Measurements from ENCODE around the gene DOCK10. TPM values are rescaled to one million over a fixed set of nuclear protein-coding genes. Genes with fewer than 3 reads are reported as not detected.

Gene DOCK10
- total RNA-seq, 1 donor from 2014 or later: 9.8 TPM

GRCh38 chr2:224751996-224752698 is 290.1 kb downstream of the DOCK10 start:
- TF ChIP-seq POLR2A (IDR thresholded peaks at IDR 0.05): no peak
- no peak for TF ChIP-seq POLR2AphosphoS5 (IDR thresholded peaks at IDR 0.05; ENCODE audit: insufficient read depth in 1 of 2, low read depth in 1 of 2)
- no peak for TF ChIP-seq CTCF (IDR thresholded peaks at IDR 0.05)
- Histone ChIP-seq H3K4me3 (no peak overlapping the region), H3K27me3 (no peaks in the 10 kb centered on the region), H3K4me1 (peaks cover 8% of the 10 kb centered on the region), H3K36me3 (no peaks in the 10 kb centered on the region), H3K9me3 (no peaks in the 10 kb centered on the region), H3K27ac (no peak overlapping the region)
- DNase-seq (ENCODE audit: extremely low spot score in 2 of 2): no peak
- intact Hi-C loops (cut with DNase I): no loop called here

DNA sequence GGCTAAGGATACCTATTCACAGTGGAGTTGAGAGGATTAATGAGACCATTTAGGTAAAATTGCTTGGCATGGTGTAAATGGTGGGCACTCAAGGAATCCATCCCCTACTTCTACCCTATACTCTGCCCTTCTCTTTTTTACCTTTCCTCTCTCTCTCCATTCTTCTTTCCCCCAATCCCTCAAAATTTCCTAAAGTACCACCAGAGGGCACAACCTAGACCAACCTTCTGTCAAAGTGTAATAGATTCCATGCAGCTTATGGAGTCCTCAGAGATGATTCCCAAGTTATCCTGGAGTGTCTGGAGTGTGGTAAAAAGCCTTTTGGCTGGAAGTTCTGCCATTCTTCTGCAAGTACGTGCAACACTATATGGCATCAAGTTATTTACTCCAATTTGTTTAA is 293.1 kb downstream of the DOCK10 start:
- TF ChIP-seq CTCF (IDR thresholded peaks at IDR 0.05) (no peak), POLR2AphosphoS5 (IDR thresholded peaks at IDR 0.05; ENCODE audit: insufficient read depth in 1 of 2, low read depth in 1 of 2) (no peak), POLR2A (IDR thresholded peaks at IDR 0.05) (no peak)
- Histone ChIP-seq H3K9me3 (no peaks in the 10 kb centered on the region), H3K4me3 (no peak overlapping the region), H3K27me3 (no peaks in the 10 kb centered on the region), H3K4me1 (peaks cover 6% of the 10 kb centered on the region), H3K36me3 (no peaks in the 10 kb centered on the region), H3K27ac (no peak overlapping the region)
- intact Hi-C loops (cut with DNase I): no loop called here
- DNase-seq (ENCODE audit: extremely low spot score in 2 of 2): no peak

DNA sequence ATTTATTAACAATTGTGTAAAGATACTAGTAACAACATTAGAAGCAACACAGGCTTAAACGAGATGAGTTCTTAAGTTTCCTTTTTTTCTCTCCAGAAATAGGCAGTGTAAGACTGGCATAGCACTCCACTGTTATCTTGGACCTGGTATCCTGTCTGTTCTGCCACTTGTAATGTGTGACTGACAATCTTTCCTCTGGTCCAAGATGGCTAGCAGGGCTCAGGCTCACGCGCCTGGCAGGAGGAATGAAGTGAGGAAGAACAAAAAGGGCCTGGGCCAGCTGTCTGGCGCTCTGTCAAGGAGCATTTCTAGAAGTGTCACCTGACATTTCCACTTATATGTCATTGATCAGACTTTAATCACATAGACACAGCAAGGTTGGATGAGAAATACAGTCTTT is 294.5 kb downstream of the DOCK10 start:
- no peaks in the 10 kb centered on the region for H3K4me1 ChIP-seq
- H3K9me3 ChIP-seq: no peaks in the 10 kb centered on the region
- H3K27ac ChIP-seq: no peak overlapping the region
- H3K27me3 ChIP-seq: no peaks in the 10 kb centered on the region
- TF ChIP-seq POLR2AphosphoS5 (IDR thresholded peaks at IDR 0.05; ENCODE audit: insufficient read depth in 1 of 2, low read depth in 1 of 2) (no peak), CTCF (IDR thresholded peaks at IDR 0.05) (no peak)
- no peak for DNase-seq (ENCODE audit: extremely low spot score in 2 of 2)
- intact Hi-C loops (cut with DNase I): no loop called here
- H3K36me3 ChIP-seq: no peaks in the 10 kb centered on the region
- no peak overlapping the region for H3K4me3 ChIP-seq

GRCh38 chr2:224736227-224736626 is 306.0 kb downstream of the DOCK10 start:
- H3K4me1 ChIP-seq: no peaks in the 10 kb centered on the region
- intact Hi-C loops (cut with DNase I): no loop called here
- no peaks in the 10 kb centered on the region for H3K9me3 ChIP-seq
- no peaks in the 10 kb centered on the region for H3K27me3 ChIP-seq
- no peak overlapping the region for H3K4me3 ChIP-seq
- no peak overlapping the region for H3K27ac ChIP-seq
- TF ChIP-seq CTCF (IDR thresholded peaks at IDR 0.05) (no peak), POLR2A (IDR thresholded peaks at IDR 0.05) (no peak), POLR2AphosphoS5 (IDR thresholded peaks at IDR 0.05; ENCODE audit: insufficient read depth in 1 of 2, low read depth in 1 of 2) (no peak)
- no peaks in the 10 kb centered on the region for H3K36me3 ChIP-seq
- DNase-seq (ENCODE audit: extremely low spot score in 2 of 2): no peak

- H3K27ac ChIP-seq: no peak overlapping the region
- H3K9me3 ChIP-seq: no peaks in the 10 kb centered on the region
- intact Hi-C loops (cut with DNase I): no loop called here
- no peak for DNase-seq (ENCODE audit: extremely low spot score in 2 of 2)
- H3K27me3 ChIP-seq: no peaks in the 10 kb centered on the region
- H3K4me1 ChIP-seq: no peaks in the 10 kb centered on the region
- no peak overlapping the region for H3K4me3 ChIP-seq
- no peaks in the 10 kb centered on the region for H3K36me3 ChIP-seq
- TF ChIP-seq POLR2A (IDR thresholded peaks at IDR 0.05): no peak
- no peak for TF ChIP-seq POLR2AphosphoS5 (IDR thresholded peaks at IDR 0.05; ENCODE audit: insufficient read depth in 1 of 2, low read depth in 1 of 2)
- no peak for TF ChIP-seq CTCF (IDR thresholded peaks at IDR 0.05)
Measured at GRCh38 chr2:224734949-224735348, 307.3 kb downstream of the DOCK10 start.

Measured in vagina (tissue), 2 donors.